Panc1 (cell line): ENCODE results near the gene HCFC1. TPM values are rescaled to one million over a fixed set of nuclear protein-coding genes. Genes with fewer than 3 reads are reported as not detected.
A peak's percentile ranks its signal among the peaks of the same experiment; 100 is the strongest.

Experiments
- ATAC-seq: fragments of 200-7000 bp; cut with Tn5 transposase; 2 replicates; pipeline ENCODE4 v1.9.1; 2020; ENCODE audit warnings: mild to moderate bottlenecking, moderate library complexity
- BruUV-seq: library from RNA; stranded (reverse); fragments of 400-500 nt; replicated peaks from 2 replicates; lab custom pipeline; 2021; lab: Mats Ljungman, UMichigan
- CTCF ChIA-PET: fragments of 300-600 bp; sonication (Branson Sonifier 250); formaldehyde crosslinking; loops from one replicate; lab custom pipeline; 2022; ENCODE audit warnings: antibody characterized with exemption; lab: Charles Lee
- POLR2A ChIA-PET: fragments of 300-600 bp; sonication (Branson Sonifier 250); formaldehyde crosslinking; loops from one replicate; lab custom pipeline; 2022; ENCODE audit warnings: antibody characterized with exemption; lab: Charles Lee
- DNase-seq: peaks from one replicate; pipeline ENCODE4 v3.0.0-alpha.2; 2010; ENCODE audit warnings: low read depth, low spot score
- H3K27ac ChIP-seq: 2 replicates; pipeline ENCODE4 v1.5.1; 2011; ENCODE audit warnings: mild to moderate bottlenecking, low read length, inconsistent platforms
- H3K27me3 ChIP-seq: fragments of 200-500 bp; sonication (Bioruptor generic); 2 replicates; pipeline ENCODE4 v1.6.0; 2014; ENCODE audit warnings: low read length, inconsistent platforms; ENCODE audit not compliant: control insufficient read depth, insufficient read depth
- H3K36me3 ChIP-seq: fragments of 200-500 bp; sonication (Bioruptor generic); 2 replicates; pipeline ENCODE4 v1.5.1; 2014; ENCODE audit warnings: inconsistent platforms, mild to moderate bottlenecking, low read length, moderate library complexity; ENCODE audit not compliant: control insufficient read depth, insufficient read depth
- H3K4me1 ChIP-seq: 2 replicates; pipeline ENCODE4 v1.5.1; 2011; ENCODE audit warnings: inconsistent platforms, mild to moderate bottlenecking, low read length, moderate library complexity; ENCODE audit not compliant: control insufficient read depth, insufficient read depth
- H3K4me3 ChIP-seq, 2 experiments: 2 replicates each; pipeline ENCODE4 v1.5.1; 2011 to 2012; ENCODE audit warnings: low read depth in 2 of 2, low read length in 2 of 2, mild to moderate bottlenecking in 2 of 2, inconsistent platforms in 1 of 2, moderate library complexity in 1 of 2
- H3K9me3 ChIP-seq: fragments of 200-500 bp; sonication (Bioruptor generic); 2 replicates; pipeline ENCODE4 v1.5.1; 2014; ENCODE audit warnings: low read depth, mild to moderate bottlenecking, inconsistent platforms, low read length, moderate library complexity; ENCODE audit not compliant: control insufficient read depth, insufficient read depth
- CTCF ChIP-seq: fragments of 450-650 bp; IDR thresholded peaks from 2 replicates; pipeline ENCODE4 v1.5.1; 2017; ENCODE audit warnings: mild to moderate bottlenecking
- POLR2AphosphoS5 ChIP-seq: IDR thresholded peaks from 2 replicates; pipeline ENCODE4 v1.6.1; 2012; ENCODE audit warnings: mild to moderate bottlenecking, low read depth, low read length, moderate library complexity
- REST ChIP-seq, 2 experiments: IDR thresholded peaks; 2 replicates each; pipeline ENCODE4 v1.6.1; 2011 to 2012; ENCODE audit warnings: low read depth in 2 of 2, control low read depth in 1 of 2, low read length in 1 of 2, mild to moderate bottlenecking in 1 of 2, moderate library complexity in 1 of 2; ENCODE audit not compliant: insufficient read depth in 1 of 2
- SIN3A ChIP-seq: IDR thresholded peaks from 2 replicates; pipeline ENCODE4 v1.6.1; 2012; ENCODE audit warnings: low read depth, mild to moderate bottlenecking, low read length, moderate library complexity, borderline replicate concordance; ENCODE audit not compliant: insufficient read depth
- TCF7L2 ChIP-seq: IDR thresholded peaks from 2 replicates; pipeline ENCODE4 v1.6.1; 2011; ENCODE audit warnings: mild to moderate bottlenecking, low read depth, low read length, inconsistent platforms
- in situ Hi-C: cut with HindIII; loops from 2 replicates; pipeline ENCODE4 v1.10.0; 2016; ENCODE audit warnings: low sequenced_read_pairs, low pct_unique_long_range_greater_than_20kb
- intact Hi-C: fragments of 100-400 bp; cut with micrococcal nuclease; formaldehyde crosslinking; loops from one replicate; pipeline ENCODE4 v1.10.0; 2022; ENCODE audit not compliant: unreplicated experiment
- total RNA-seq: library from RNA; stranded (reverse); gene quantifications from one replicate; pipeline ENCODE4 v1.2.1, GENCODE V29; 2021; ENCODE audit not compliant: unreplicated experiment

HCFC1 gene
- total RNA-seq, 1 experiment from 2014 or later, result 113 TPM

GRCh38 chrX:154020536-154021115 is 49.0 kb upstream of the HCFC1 start:
- TF ChIP-seq REST (IDR thresholded peaks at IDR 0.05; ENCODE audit: insufficient read depth in 1 of 2, low read depth in 2 of 2, low read length in 1 of 2) (no peak), POLR2AphosphoS5 (no peak), TCF7L2 (no peak), CTCF (no peak), SIN3A (no peak)
- no peaks in the 10 kb centered on the region for H3K9me3 ChIP-seq
- no peaks in the 10 kb centered on the region for H3K36me3 ChIP-seq
- ChIA-PET POLR2A (no interaction called here), CTCF (interaction anchor here (0.7 to 1.0 kb wide), 2 partner anchors 8 to 859 kb away, joined by 3 to 4 read pairs; no protein-coding TSS in a partner anchor)
- intact Hi-C loops (no loop called here), in situ Hi-C loops (no loop called here)
- TSS peak; percentile 72 for BruUV-seq
- H3K27me3 ChIP-seq, result no peaks in the 10 kb centered on the region
- H3K4me1 ChIP-seq, result peaks cover 46% of the 10 kb centered on the region
- H3K27ac ChIP-seq, result peak overlapping the region; percentile 94
- ATAC-seq, result peak; percentile 2
- no peak for DNase-seq
- H3K4me3 ChIP-seq, result peak overlapping the region; percentile 43 to 49

- ChIA-PET POLR2A (no interaction called here), CTCF (interaction anchor here (0.6 to 1.0 kb wide), 3 partner anchors 9 to 858 kb away, joined by 3 to 8 read pairs (median 4); no protein-coding TSS in a partner anchor)
- Histone ChIP-seq H3K27ac (peak within 1 kb of the TSS; percentile 97), H3K36me3 (no peaks in the 10 kb centered on the region), H3K9me3 (no peaks in the 10 kb centered on the region), H3K4me1 (peaks cover 46% of the 10 kb centered on the region), H3K27me3 (no peaks in the 10 kb centered on the region), H3K4me3 (peak within 1 kb of the TSS; percentile 59 to 91)
- no peak for DNase-seq
- intact Hi-C loops, result no loop called here
- no TSS peak for BruUV-seq
- in situ Hi-C loops, result no loop called here
- ATAC-seq, result peak; percentile 82
- TF ChIP-seq POLR2AphosphoS5, result 0 out of 2 replicates have a peak, but pooled peaks have one; percentile 12
- no peak for TF ChIP-seq REST (IDR thresholded peaks at IDR 0.05; ENCODE audit: insufficient read depth in 1 of 2, low read depth in 2 of 2, low read length in 1 of 2)
- TF ChIP-seq SIN3A, result peak; percentile 57; the same call in 1 of the 2 replicates
These were observed 48.3 kb upstream of the HCFC1 start, which contains the start of gene IRAK1 for GRCh38 chrX:154019633-154020528. Gene IRAK1 (minus strand): TSS chrX:154019902. CDS start chrX:154019812, 90 bp downstream.
